Femur (tissue), 1 donor: Measurements from ENCODE around the gene UQCRC1.

Source experiments
- DNase-seq: peaks from one replicate; pipeline ENCODE4 v3.0.0-alpha.2; 2017

The UQCRC1 gene

GRCh38 chr3:48633256-48633655 lies 23.8 kb upstream of the UQCRC1 start:
- DNase-seq: no peak

- no peak for DNase-seq
Measured at GRCh38 chr3:48631516-48632448, 22.3 kb upstream of the UQCRC1 start.

- DNase-seq: no peak
Measured at GRCh38 chr3:48630833-48631232, 21.4 kb upstream of the UQCRC1 start.

- no peak for DNase-seq
Measured at GRCh38 chr3:48630407-48630806, 21.0 kb upstream of the UQCRC1 start.

GRCh38 chr3:48629894-48630293 lies 20.4 kb upstream of the UQCRC1 start:
- DNase-seq: no peak

GRCh38 chr3:48628277-48629017 lies 19.0 kb upstream of the UQCRC1 start:
- no peak for DNase-seq

GRCh38 chr3:48625600-48625999 lies 16.2 kb upstream of the UQCRC1 start:
- DNase-seq: no peak

- DNase-seq: no peak
Measured at GRCh38 chr3:48624767-48625166, 15.3 kb upstream of the UQCRC1 start.

GRCh38 chr3:48623851-48624547 lies 14.6 kb upstream of the UQCRC1 start:
- DNase-seq: no peak

GRCh38 chr3:48621461-48621869 lies 12.0 kb upstream of the UQCRC1 start, which contains the start of gene TMEM89:
TMEM89 (minus strand) TSS chr3:48621769; CDS start chr3:48621756, 13 bp downstream.
- DNase-seq: no peak

- no peak for DNase-seq
Measured at GRCh38 chr3:48619541-48620524, 10.4 kb upstream of the UQCRC1 start.

GRCh38 chr3:48617559-48617958 lies 8.1 kb upstream of the UQCRC1 start:
- no peak for DNase-seq

- DNase-seq: no peak
Measured at GRCh38 chr3:48614044-48614443, 4.6 kb upstream of the UQCRC1 start.

- no peak for DNase-seq
Measured at GRCh38 chr3:48612309-48612708, 2.9 kb upstream of the UQCRC1 start.

GRCh38 chr3:48607519-48607918 lies 1.9 kb downstream of the UQCRC1 start:
- no peak for DNase-seq

- DNase-seq: no peak
Measured at GRCh38 chr3:48601622-48601994, 7.8 kb downstream of the UQCRC1 start.

GRCh38 chr3:48600711-48601621 lies 8.5 kb downstream of the UQCRC1 start:
- DNase-seq: no peak

GRCh38 chr3:48599509-48600285 lies 9.7 kb downstream of the UQCRC1 start:
- no peak for DNase-seq

GRCh38 chr3:48599077-48599501 lies 10.4 kb downstream of the UQCRC1 start:
- DNase-seq: no peak
